WTC11 (cell line): ENCODE data around the gene DNAJC5G. TPM values are rescaled to one million over a fixed set of nuclear protein-coding genes. Genes with fewer than 3 reads are reported as not detected.

Source experiments
- ATAC-seq: fragments of 200-7000 bp; cut with Tn5 transposase; 2 replicates; pipeline ENCODE4 v1.10.0; 2021; ENCODE audit warnings: mild to moderate bottlenecking, moderate library complexity
- CTCF ChIA-PET: fragments of 300-600 bp; sonication (Branson Sonifier 250); formaldehyde crosslinking; loops from one replicate; lab custom pipeline; 2021; ENCODE audit warnings: antibody characterized with exemption; lab: Charles Lee
- POLR2A ChIA-PET: fragments of 350-600 bp; sonication (Branson Sonifier 250); formaldehyde crosslinking; loops from one replicate; lab custom pipeline; 2021; ENCODE audit warnings: antibody characterized with exemption; lab: Charles Lee
- DNase-seq: peaks from one replicate; pipeline ENCODE4 v3.0.0; 2021; ENCODE audit warnings: low spot score
- H3K27ac Mint-ChIP-seq: 2 replicates; pipeline ENCODE4 v1.8.0; 2021; ENCODE audit warnings: mixed read lengths
- H3K27me3 Mint-ChIP-seq: 2 replicates; pipeline ENCODE4 v1.8.0; 2021; ENCODE audit warnings: low read depth, mild to moderate bottlenecking, moderate library complexity, mixed read lengths
- H3K36me3 Mint-ChIP-seq: 2 replicates; pipeline ENCODE4 v1.8.0; 2021; ENCODE audit warnings: mixed read lengths
- H3K4me1 Mint-ChIP-seq: 2 replicates; pipeline ENCODE4 v1.8.0; 2022; ENCODE audit warnings: mixed read lengths
- H3K4me3 Mint-ChIP-seq: 2 replicates; pipeline ENCODE4 v1.8.0; 2021; ENCODE audit warnings: mild to moderate bottlenecking, moderate library complexity, mixed read lengths
- H3K9me3 Mint-ChIP-seq: 2 replicates; pipeline ENCODE4 v1.8.0; 2021; ENCODE audit warnings: mixed read lengths
- ATF3 ChIP-seq: sonication (generic); formaldehyde crosslinking; conservative IDR thresholded peaks from 2 replicates; pipeline ENCODE4 v1.8.1; 2022; ENCODE audit warnings: mild to moderate bottlenecking, missing genetic modification reagents
- ELF4 ChIP-seq: sonication (generic); formaldehyde crosslinking; IDR thresholded peaks from 2 replicates; pipeline ENCODE4 v1.8.1; 2022; ENCODE audit warnings: low read depth, mild to moderate bottlenecking, moderate library complexity, missing genetic modification reagents
- ESRRA ChIP-seq: sonication (generic); formaldehyde crosslinking; IDR thresholded peaks from 2 replicates; pipeline ENCODE4 v1.8.1; 2022; ENCODE audit warnings: mild to moderate bottlenecking, missing genetic modification reagents, borderline replicate concordance
- FOXJ3 ChIP-seq: sonication (generic); formaldehyde crosslinking; IDR thresholded peaks from 2 replicates; pipeline ENCODE4 v1.9.0; 2021; ENCODE audit warnings: missing genetic modification reagents, mild to moderate bottlenecking, borderline replicate concordance
- FOXK1 ChIP-seq: sonication (generic); formaldehyde crosslinking; IDR thresholded peaks from 2 replicates; pipeline ENCODE4 v1.8.0; 2022; ENCODE audit warnings: mild to moderate bottlenecking, moderate library complexity, missing genetic modification reagents
- FOXP1 ChIP-seq: sonication (generic); formaldehyde crosslinking; IDR thresholded peaks from 2 replicates; pipeline ENCODE4 v1.8.0; 2022; ENCODE audit warnings: missing genetic modification reagents, mild to moderate bottlenecking, moderate library complexity, borderline replicate concordance
- GABPB1 ChIP-seq: sonication (generic); formaldehyde crosslinking; IDR thresholded peaks from 2 replicates; pipeline ENCODE4 v1.8.1; 2023; ENCODE audit warnings: mild to moderate bottlenecking, missing genetic modification reagents
- IRF1 ChIP-seq: sonication (generic); formaldehyde crosslinking; IDR thresholded peaks from 2 replicates; pipeline ENCODE4 v1.8.0; 2023; ENCODE audit warnings: missing genetic modification reagents
- JAZF1 ChIP-seq: fragments of 250-450 bp; sonication (Bioruptor Pico); IDR thresholded peaks from 2 replicates; pipeline ENCODE4 v1.9.0; 2021; ENCODE audit warnings: moderate library complexity, mild to moderate bottlenecking, inconsistent platforms
- NFYB ChIP-seq: sonication (generic); formaldehyde crosslinking; conservative IDR thresholded peaks from 2 replicates; pipeline ENCODE4 v1.8.0; 2022; ENCODE audit warnings: low read depth, missing genetic modification reagents
- SMAD4 ChIP-seq: sonication (generic); formaldehyde crosslinking; IDR thresholded peaks from 2 replicates; pipeline ENCODE4 v1.8.0; 2022; ENCODE audit warnings: mild to moderate bottlenecking, missing genetic modification reagents
- ZNF317 ChIP-seq: sonication (generic); formaldehyde crosslinking; IDR thresholded peaks from 2 replicates; pipeline ENCODE4 v1.8.1; 2023; ENCODE audit warnings: low read depth, mild to moderate bottlenecking, moderate library complexity, missing genetic modification reagents, borderline replicate concordance
- ZNF396 ChIP-seq: fragments of 250-450 bp; sonication (Bioruptor Pico); IDR thresholded peaks from 2 replicates; pipeline ENCODE4 v1.8.0; 2021; ENCODE audit warnings: mild to moderate bottlenecking, moderate library complexity, borderline replicate concordance
- ZNF416 ChIP-seq: fragments of 250-450 bp; sonication (Bioruptor Pico); IDR thresholded peaks from 2 replicates; pipeline ENCODE4 v1.9.0; 2021; ENCODE audit warnings: mild to moderate bottlenecking, inconsistent platforms
- ZNF512 ChIP-seq: sonication (generic); formaldehyde crosslinking; IDR thresholded peaks from 2 replicates; pipeline ENCODE4 v1.8.1; 2022; ENCODE audit warnings: missing genetic modification reagents, borderline replicate concordance
- total RNA-seq: library from RNA; stranded (reverse); gene quantifications from 3 replicates; pipeline ENCODE4 v1.2.3, GENCODE V29; 2021
- TF ChIP-seq, protein P1 (sequence below): sonication (generic); formaldehyde crosslinking; IDR thresholded peaks from 2 replicates; pipeline ENCODE4 v1.8.0; 2023; ENCODE audit warnings: mild to moderate bottlenecking, missing genetic modification reagents
- TF ChIP-seq, protein P2 (sequence below): fragments of 250-450 bp; sonication (Bioruptor Pico); IDR thresholded peaks from 2 replicates; pipeline ENCODE4 v1.9.0; 2021; ENCODE audit warnings: mild to moderate bottlenecking
- TF ChIP-seq, protein P3 (sequence below): fragments of 200-600 bp; IDR thresholded peaks from 2 replicates; pipeline ENCODE4 v1.8.0; 2022; ENCODE audit warnings: antibody characterized with exemption
- TF ChIP-seq, protein P4 (sequence below): sonication (generic); formaldehyde crosslinking; IDR thresholded peaks from 2 replicates; pipeline ENCODE4 v1.8.1; 2023; ENCODE audit warnings: mild to moderate bottlenecking, missing genetic modification reagents, borderline replicate concordance

Gene DNAJC5G
- total RNA-seq, 1 experiment from 2014 or later, result 0.44 TPM

- TF ChIP-seq IRF1 (CRISPR knock-in tag) (no peak), ZNF396 (CRISPR knock-in tag) (no peak), NFYB (CRISPR knock-in tag) (no peak), FOXJ3 (no peak), ZNF416 (CRISPR knock-in tag) (no peak), FOXK1 (CRISPR knock-in tag) (no peak), FOXP1 (CRISPR knock-in tag) (no peak), GABPB1 (CRISPR knock-in tag) (no peak)
- TF ChIP-seq, protein P1, sequence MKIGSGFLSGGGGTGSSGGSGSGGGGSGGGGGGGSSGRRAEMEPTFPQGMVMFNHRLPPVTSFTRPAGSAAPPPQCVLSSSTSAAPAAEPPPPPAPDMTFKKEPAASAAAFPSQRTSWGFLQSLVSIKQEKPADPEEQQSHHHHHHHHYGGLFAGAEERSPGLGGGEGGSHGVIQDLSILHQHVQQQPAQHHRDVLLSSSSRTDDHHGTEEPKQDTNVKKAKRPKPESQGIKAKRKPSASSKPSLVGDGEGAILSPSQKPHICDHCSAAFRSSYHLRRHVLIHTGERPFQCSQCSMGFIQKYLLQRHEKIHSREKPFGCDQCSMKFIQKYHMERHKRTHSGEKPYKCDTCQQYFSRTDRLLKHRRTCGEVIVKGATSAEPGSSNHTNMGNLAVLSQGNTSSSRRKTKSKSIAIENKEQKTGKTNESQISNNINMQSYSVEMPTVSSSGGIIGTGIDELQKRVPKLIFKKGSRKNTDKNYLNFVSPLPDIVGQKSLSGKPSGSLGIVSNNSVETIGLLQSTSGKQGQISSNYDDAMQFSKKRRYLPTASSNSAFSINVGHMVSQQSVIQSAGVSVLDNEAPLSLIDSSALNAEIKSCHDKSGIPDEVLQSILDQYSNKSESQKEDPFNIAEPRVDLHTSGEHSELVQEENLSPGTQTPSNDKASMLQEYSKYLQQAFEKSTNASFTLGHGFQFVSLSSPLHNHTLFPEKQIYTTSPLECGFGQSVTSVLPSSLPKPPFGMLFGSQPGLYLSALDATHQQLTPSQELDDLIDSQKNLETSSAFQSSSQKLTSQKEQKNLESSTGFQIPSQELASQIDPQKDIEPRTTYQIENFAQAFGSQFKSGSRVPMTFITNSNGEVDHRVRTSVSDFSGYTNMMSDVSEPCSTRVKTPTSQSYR (CRISPR knock-in tag), result no peak
- TF ChIP-seq, all 79 proteins: peak for 0
These were observed 31.7 kb upstream of the DNAJC5G start (continued) for GRCh38 chr2:27243391-27244130.

- POLR2A ChIA-PET, result interaction anchor here (1.0 kb wide), 1 partner anchor 9 kb away, joined by 3 read pairs; no protein-coding TSS in a partner anchor
- no peaks in the 10 kb centered on the region for H3K4me1 Mint-ChIP-seq
- DNase-seq (no peak), ATAC-seq (no peak)
- peak overlapping the region; percentile 65; the same call in 1 of the 2 replicates for H3K27ac Mint-ChIP-seq
- CTCF ChIA-PET, result interaction anchor here (0.7 to 1.9 kb wide), 4 partner anchors 47 to 221 kb away, joined by 3 to 4 read pairs (median 3); no protein-coding TSS in a partner anchor
- H3K27me3 Mint-ChIP-seq, result no peaks in the 10 kb centered on the region; the same call in 1 of the 2 replicates
- no peak for TF ChIP-seq JAZF1 (CRISPR knock-in tag)
- TF ChIP-seq, protein P2, sequence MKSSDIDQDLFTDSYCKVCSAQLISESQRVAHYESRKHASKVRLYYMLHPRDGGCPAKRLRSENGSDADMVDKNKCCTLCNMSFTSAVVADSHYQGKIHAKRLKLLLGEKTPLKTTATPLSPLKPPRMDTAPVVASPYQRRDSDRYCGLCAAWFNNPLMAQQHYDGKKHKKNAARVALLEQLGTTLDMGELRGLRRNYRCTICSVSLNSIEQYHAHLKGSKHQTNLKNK, result no peak
- TF ChIP-seq ZNF317 (CRISPR knock-in tag), result no peak
- TF ChIP-seq IRF1 (CRISPR knock-in tag), result no peak
- TF ChIP-seq ESRRA (CRISPR knock-in tag), result no peak
- no peak for TF ChIP-seq ELF4
- no peak for TF ChIP-seq SMAD4
- TF ChIP-seq, protein P3, sequence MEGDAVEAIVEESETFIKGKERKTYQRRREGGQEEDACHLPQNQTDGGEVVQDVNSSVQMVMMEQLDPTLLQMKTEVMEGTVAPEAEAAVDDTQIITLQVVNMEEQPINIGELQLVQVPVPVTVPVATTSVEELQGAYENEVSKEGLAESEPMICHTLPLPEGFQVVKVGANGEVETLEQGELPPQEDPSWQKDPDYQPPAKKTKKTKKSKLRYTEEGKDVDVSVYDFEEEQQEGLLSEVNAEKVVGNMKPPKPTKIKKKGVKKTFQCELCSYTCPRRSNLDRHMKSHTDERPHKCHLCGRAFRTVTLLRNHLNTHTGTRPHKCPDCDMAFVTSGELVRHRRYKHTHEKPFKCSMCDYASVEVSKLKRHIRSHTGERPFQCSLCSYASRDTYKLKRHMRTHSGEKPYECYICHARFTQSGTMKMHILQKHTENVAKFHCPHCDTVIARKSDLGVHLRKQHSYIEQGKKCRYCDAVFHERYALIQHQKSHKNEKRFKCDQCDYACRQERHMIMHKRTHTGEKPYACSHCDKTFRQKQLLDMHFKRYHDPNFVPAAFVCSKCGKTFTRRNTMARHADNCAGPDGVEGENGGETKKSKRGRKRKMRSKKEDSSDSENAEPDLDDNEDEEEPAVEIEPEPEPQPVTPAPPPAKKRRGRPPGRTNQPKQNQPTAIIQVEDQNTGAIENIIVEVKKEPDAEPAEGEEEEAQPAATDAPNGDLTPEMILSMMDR, result no peak
- TF ChIP-seq ATF3, result no peak
- TF ChIP-seq GABPB1 (CRISPR knock-in tag), result no peak
- TF ChIP-seq, protein P4, sequence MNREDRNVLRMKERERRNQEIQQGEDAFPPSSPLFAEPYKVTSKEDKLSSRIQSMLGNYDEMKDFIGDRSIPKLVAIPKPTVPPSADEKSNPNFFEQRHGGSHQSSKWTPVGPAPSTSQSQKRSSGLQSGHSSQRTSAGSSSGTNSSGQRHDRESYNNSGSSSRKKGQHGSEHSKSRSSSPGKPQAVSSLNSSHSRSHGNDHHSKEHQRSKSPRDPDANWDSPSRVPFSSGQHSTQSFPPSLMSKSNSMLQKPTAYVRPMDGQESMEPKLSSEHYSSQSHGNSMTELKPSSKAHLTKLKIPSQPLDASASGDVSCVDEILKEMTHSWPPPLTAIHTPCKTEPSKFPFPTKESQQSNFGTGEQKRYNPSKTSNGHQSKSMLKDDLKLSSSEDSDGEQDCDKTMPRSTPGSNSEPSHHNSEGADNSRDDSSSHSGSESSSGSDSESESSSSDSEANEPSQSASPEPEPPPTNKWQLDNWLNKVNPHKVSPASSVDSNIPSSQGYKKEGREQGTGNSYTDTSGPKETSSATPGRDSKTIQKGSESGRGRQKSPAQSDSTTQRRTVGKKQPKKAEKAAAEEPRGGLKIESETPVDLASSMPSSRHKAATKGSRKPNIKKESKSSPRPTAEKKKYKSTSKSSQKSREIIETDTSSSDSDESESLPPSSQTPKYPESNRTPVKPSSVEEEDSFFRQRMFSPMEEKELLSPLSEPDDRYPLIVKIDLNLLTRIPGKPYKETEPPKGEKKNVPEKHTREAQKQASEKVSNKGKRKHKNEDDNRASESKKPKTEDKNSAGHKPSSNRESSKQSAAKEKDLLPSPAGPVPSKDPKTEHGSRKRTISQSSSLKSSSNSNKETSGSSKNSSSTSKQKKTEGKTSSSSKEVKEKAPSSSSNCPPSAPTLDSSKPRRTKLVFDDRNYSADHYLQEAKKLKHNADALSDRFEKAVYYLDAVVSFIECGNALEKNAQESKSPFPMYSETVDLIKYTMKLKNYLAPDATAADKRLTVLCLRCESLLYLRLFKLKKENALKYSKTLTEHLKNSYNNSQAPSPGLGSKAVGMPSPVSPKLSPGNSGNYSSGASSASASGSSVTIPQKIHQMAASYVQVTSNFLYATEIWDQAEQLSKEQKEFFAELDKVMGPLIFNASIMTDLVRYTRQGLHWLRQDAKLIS (CRISPR knock-in tag), result no peak
- TF ChIP-seq ZNF512 (CRISPR knock-in tag), result no peak
- H3K4me3 Mint-ChIP-seq, result no peak overlapping the region
- no peaks in the 10 kb centered on the region for H3K9me3 Mint-ChIP-seq
- peaks cover 44% of the 10 kb centered on the region for H3K36me3 Mint-ChIP-seq
These were observed 30.1 kb upstream of the DNAJC5G start for GRCh38 chr2:27245116-27245515.
